GM12878 (cell line): ENCODE results near the gene MRPL53. TPM values are rescaled to one million over a fixed set of nuclear protein-coding genes. Genes with fewer than 3 reads are reported as not detected.

Experiments used
- BHLHE40 ChIP-seq, 2 experiments: fragments of 450-650 bp in 1 of 2; IDR thresholded peaks; 2 replicates each; pipeline ENCODE4 v1.6.1; 2011 to 2017; ENCODE audit warnings: low read depth in 2 of 2, borderline replicate concordance in 1 of 2, improper control_type of control experiment in 1 of 2, low read length in 1 of 2, mild to moderate bottlenecking in 1 of 2
- NFIC ChIP-seq: IDR thresholded peaks from 2 replicates; pipeline ENCODE4 v1.6.1; 2012; ENCODE audit warnings: low read depth, mild to moderate bottlenecking, inconsistent platforms, low read length, moderate library complexity
- NR2C1 ChIP-seq: fragments of 450-650 bp; IDR thresholded peaks from 2 replicates; pipeline ENCODE4 v1.6.1; 2017; ENCODE audit warnings: antibody characterized with exemption, mild to moderate bottlenecking, moderate library complexity
- NR2C2 ChIP-seq: IDR thresholded peaks from 2 replicates; pipeline ENCODE4 v1.6.1; 2011; ENCODE audit warnings: borderline replicate concordance, low read depth; ENCODE audit not compliant: control insufficient read depth, insufficient read length
- NRF1 ChIP-seq: conservative IDR thresholded peaks from 2 replicates; pipeline ENCODE4 v1.6.1; 2011; ENCODE audit warnings: mild to moderate bottlenecking, low read depth, low read length, improper control_type of control experiment
- PAX8 ChIP-seq: fragments of 450-650 bp; IDR thresholded peaks from 2 replicates; pipeline ENCODE4 v1.6.1; 2017; ENCODE audit warnings: mild to moderate bottlenecking, moderate library complexity
- POLR2AphosphoS2 ChIP-seq: IDR thresholded peaks from 2 replicates; pipeline ENCODE4 v1.6.1; 2011; ENCODE audit warnings: low read depth, mild to moderate bottlenecking, low read length, improper control_type of control experiment, moderate library complexity
- RBBP5 ChIP-seq: fragments of 200-600 bp; sonication (generic); conservative IDR thresholded peaks from 2 replicates; pipeline ENCODE4 v1.6.1; 2016
- SMC3 ChIP-seq: IDR thresholded peaks from 2 replicates; pipeline ENCODE4 v1.6.1; 2011; ENCODE audit warnings: low read length, improper control_type of control experiment, borderline replicate concordance
- SP1 ChIP-seq: IDR thresholded peaks from one replicate; pipeline ENCODE4 v1.6.1; 2011; ENCODE audit warnings: low read depth, low read length
- TCF12 ChIP-seq: IDR thresholded peaks from 2 replicates; pipeline ENCODE4 v1.6.1; 2011; ENCODE audit warnings: low read depth, mild to moderate bottlenecking, low read length
- YY1 ChIP-seq: IDR thresholded peaks from 2 replicates; pipeline ENCODE4 v1.6.1; 2011; ENCODE audit warnings: low read depth, mild to moderate bottlenecking, low read length
- ZBED1 ChIP-seq: IDR thresholded peaks from 2 replicates; pipeline ENCODE4 v1.6.1; 2016; ENCODE audit warnings: borderline replicate concordance
- polyA plus RNA-seq, 11 experiments: library from polyadenylated mRNA; depleted of rRNA in 4 of 11; unstranded in 6 of 11; stranded (reverse) in 5 of 11; fragments of >200 nt; fragmentation: Nextera tagmentation in 4 of 11; fragmentation: Illumina TruSeq in 1 of 11; extraction: Ambion mirVana in 4 of 11; extraction: Trizol in 1 of 11; gene quantifications; 1 replicate in 1 of 11; 2 replicates in 10 of 11; pipeline versions ENCODE4 v1.2.1 to v1.2.3, GENCODE V29; 2011 to 2016; ENCODE audit warnings: inconsistent platforms in 2 of 11, missing spikeins in 2 of 11, low read depth in 1 of 11
- total RNA-seq, 4 experiments: library from RNA; depleted of rRNA in 3 of 4; stranded (reverse); fragments of >200 nt in 3 of 4; fragmentation: Illumina TruSeq in 1 of 4; extraction: Trizol in 1 of 4; gene quantifications; 2 replicates each; pipeline versions ENCODE4 v1.2.1 to v1.2.3, GENCODE V29; 2013 to 2021
- TF ChIP-seq, protein P1 (sequence below): fragments of 450-650 bp; conservative IDR thresholded peaks from 2 replicates; pipeline ENCODE4 v1.6.1; 2017; ENCODE audit warnings: mild to moderate bottlenecking, moderate library complexity

The MRPL53 gene
- total and polyA plus RNA-seq, 10 of the 15 experiments (the other 5 are each of a cell fraction or from before 2014, with no cell fraction given) = 15.1 to 167 (median 80.9) TPM

DNA sequence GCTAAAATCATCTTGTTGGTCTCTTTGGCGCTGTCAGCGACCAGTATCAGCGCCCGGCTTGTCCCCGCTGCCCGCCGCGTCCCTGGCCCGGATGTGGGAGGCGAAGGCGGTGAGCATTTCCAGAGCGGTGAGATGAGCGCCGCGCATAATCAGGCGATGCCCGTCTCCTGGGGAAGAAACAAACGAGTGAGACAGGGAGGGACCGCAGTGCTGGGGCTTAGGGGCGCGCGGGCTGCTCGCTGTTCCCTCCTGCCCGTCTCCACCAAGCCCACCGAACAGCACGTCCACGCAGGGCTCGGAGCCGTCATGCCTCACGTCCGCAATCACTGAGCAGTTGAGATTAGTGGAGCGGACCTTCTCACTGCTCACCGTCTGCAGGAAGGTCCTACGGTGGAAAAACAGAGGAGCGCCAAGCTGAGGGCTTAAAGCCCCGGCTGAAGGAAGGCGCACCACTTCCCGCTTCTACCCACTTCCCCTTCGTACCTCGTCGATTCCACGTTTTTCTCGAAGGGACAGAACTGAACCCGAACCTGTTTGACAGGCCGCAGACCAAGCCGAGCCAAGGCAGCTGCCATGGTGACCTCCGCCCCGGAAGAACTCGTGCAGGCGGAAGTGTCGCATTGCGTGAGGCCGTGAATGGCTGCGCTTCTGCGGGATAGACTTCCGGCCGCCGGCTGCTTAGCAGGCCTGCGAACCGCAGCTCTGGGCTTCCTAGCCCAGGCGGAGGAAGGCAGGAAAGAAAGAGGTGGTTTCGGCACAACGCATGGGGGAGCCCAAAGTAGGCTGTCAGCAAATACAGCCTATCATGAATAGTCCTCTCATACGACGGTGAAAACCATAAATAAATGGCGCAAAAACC, at the start of gene MRPL53 (continued):
- peak; percentile 54 to 63; a peak in 2 of 4 replicates for TF ChIP-seq BHLHE40 (IDR thresholded peaks at IDR 0.05; ENCODE audit: borderline replicate concordance in 1 of 2, low read depth in 2 of 2, low read length in 1 of 2)
- peak; percentile 100 for TF ChIP-seq NR2C1
- no peak for TF ChIP-seq NRF1
- TF ChIP-seq YY1 = peak; percentile 97
- peak; percentile 81; the same call in 1 of the 2 replicates for TF ChIP-seq ZBED1
- TF ChIP-seq, protein P1, sequence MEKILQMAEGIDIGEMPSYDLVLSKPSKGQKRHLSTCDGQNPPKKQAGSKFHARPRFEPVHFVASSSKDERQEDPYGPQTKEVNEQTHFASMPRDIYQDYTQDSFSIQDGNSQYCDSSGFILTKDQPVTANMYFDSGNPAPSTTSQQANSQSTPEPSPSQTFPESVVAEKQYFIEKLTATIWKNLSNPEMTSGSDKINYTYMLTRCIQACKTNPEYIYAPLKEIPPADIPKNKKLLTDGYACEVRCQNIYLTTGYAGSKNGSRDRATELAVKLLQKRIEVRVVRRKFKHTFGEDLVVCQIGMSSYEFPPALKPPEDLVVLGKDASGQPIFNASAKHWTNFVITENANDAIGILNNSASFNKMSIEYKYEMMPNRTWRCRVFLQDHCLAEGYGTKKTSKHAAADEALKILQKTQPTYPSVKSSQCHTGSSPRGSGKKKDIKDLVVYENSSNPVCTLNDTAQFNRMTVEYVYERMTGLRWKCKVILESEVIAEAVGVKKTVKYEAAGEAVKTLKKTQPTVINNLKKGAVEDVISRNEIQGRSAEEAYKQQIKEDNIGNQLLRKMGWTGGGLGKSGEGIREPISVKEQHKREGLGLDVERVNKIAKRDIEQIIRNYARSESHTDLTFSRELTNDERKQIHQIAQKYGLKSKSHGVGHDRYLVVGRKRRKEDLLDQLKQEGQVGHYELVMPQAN = no peak; the same call in 1 of the 2 replicates
- 0 out of 2 replicates have a peak, but pooled peaks have one; percentile 48 for TF ChIP-seq NFIC
- TF ChIP-seq PAX8 = no peak
- peak; percentile 35 for TF ChIP-seq SP1
- TF ChIP-seq NR2C2 = peak; percentile 99
- peak; percentile 99 for TF ChIP-seq POLR2AphosphoS2
- TF ChIP-seq TCF12 = peak; percentile 88
- no peak for TF ChIP-seq RBBP5
- TF ChIP-seq SMC3 = no peak
